CD8-positive, alpha-beta memory T cell (primary cell): ENCODE data around the gene EMP3. TPM values are rescaled to one million over a fixed set of nuclear protein-coding genes. Genes with fewer than 3 reads are reported as not detected.

Experiments used
- CTCF ChIA-PET: fragments of 350-600 bp; sonication (Branson Sonifier 250); formaldehyde crosslinking; loops from one replicate; lab custom pipeline; 2021; ENCODE audit warnings: antibody characterized with exemption; lab: Charles Lee
- POLR2A ChIA-PET: fragments of 350-600 bp; sonication (Branson Sonifier 250); formaldehyde crosslinking; loops from one replicate; lab custom pipeline; 2021; ENCODE audit warnings: antibody characterized with exemption; lab: Charles Lee
- DNase-seq, 5 donors: peaks; one replicate each; pipeline versions ENCODE4 v3.0.0 to v3.0.0-alpha.2; 2020 to 2022; ENCODE audit warnings: mixed read lengths in 1 of 5
- H3K27ac ChIP-seq: one replicate; pipeline ENCODE4 v1.7.0; 2013; ENCODE audit warnings: low read depth, mild to moderate bottlenecking, low read length, moderate library complexity
- H3K27me3 ChIP-seq: 2 replicates; pipeline ENCODE4 v1.7.0; 2013; ENCODE audit warnings: low read length, mild to moderate bottlenecking; ENCODE audit not compliant: insufficient read depth, poor library complexity, severe bottlenecking
- H3K36me3 ChIP-seq: 2 replicates; pipeline ENCODE4 v1.7.0; 2013; ENCODE audit warnings: mild to moderate bottlenecking, low read length, moderate library complexity; ENCODE audit not compliant: insufficient read depth
- H3K4me1 ChIP-seq: 2 replicates; pipeline ENCODE4 v1.7.0; 2013; ENCODE audit warnings: mild to moderate bottlenecking, low read length, moderate library complexity; ENCODE audit not compliant: insufficient read depth
- H3K4me3 ChIP-seq: 2 replicates; pipeline ENCODE4 v1.7.0; 2013; ENCODE audit warnings: mild to moderate bottlenecking, low read length
- H3K9me3 ChIP-seq: 2 replicates; pipeline ENCODE4 v1.7.0; 2013; ENCODE audit warnings: mild to moderate bottlenecking, low read length
- H3K27ac Mint-ChIP-seq, 8 donors: one replicate each; pipeline ENCODE4 v1.8.0; 2020 to 2021; ENCODE audit warnings: mixed read lengths in 8 of 8, mild to moderate bottlenecking in 6 of 8, inconsistent platforms in 3 of 8, moderate library complexity in 3 of 8
- H3K27me3 Mint-ChIP-seq, 2 donors: one replicate each; pipeline ENCODE4 v1.8.0; 2020 to 2021; ENCODE audit warnings: mixed read lengths in 2 of 2, mild to moderate bottlenecking in 1 of 2, moderate library complexity in 1 of 2
- H3K36me3 Mint-ChIP-seq, 3 donors: one replicate each; pipeline ENCODE4 v1.8.0; 2020 to 2021; ENCODE audit warnings: mixed read lengths in 3 of 3, inconsistent platforms in 1 of 3, mild to moderate bottlenecking in 1 of 3
- H3K4me1 Mint-ChIP-seq, 3 donors: one replicate each; pipeline ENCODE4 v1.8.0; 2020 to 2021; ENCODE audit warnings: mixed read lengths in 3 of 3, inconsistent platforms in 1 of 3, mild to moderate bottlenecking in 1 of 3
- H3K4me3 Mint-ChIP-seq, 7 donors: one replicate each; pipeline ENCODE4 v1.8.0; 2020 to 2021; ENCODE audit warnings: mixed read lengths in 7 of 7, mild to moderate bottlenecking in 6 of 7, moderate library complexity in 4 of 7, inconsistent platforms in 2 of 7
- H3K9me3 Mint-ChIP-seq, 5 donors: one replicate each; pipeline ENCODE4 v1.8.0; 2020 to 2022; ENCODE audit warnings: mixed read lengths in 5 of 5, mild to moderate bottlenecking in 3 of 5, moderate library complexity in 2 of 5, inconsistent platforms in 1 of 5
- polyA plus RNA-seq: library from polyadenylated mRNA; unstranded; fragments of 300-500 nt; fragmentation: Illumina TruSeq; gene quantifications from one replicate; pipeline ENCODE4 v1.2.3, GENCODE V29; 2021
- total RNA-seq, 2 experiments: library from RNA; stranded (reverse); gene quantifications; one replicate each; pipeline ENCODE4 v1.2.3, GENCODE V29; 2021

Gene EMP3
- total RNA-seq (100 to 1,000 TPM; 273 to 278 TPM), polyA plus RNA-seq (1,041 TPM)

- Mint-ChIP-seq H3K36me3 (peaks cover 8 to 51% (median 13%) of the 10 kb centered on the region in 3 donors), H3K4me1 (peaks cover 73 to 91% (median 80%) of the 10 kb centered on the region in 3 donors)
- POLR2A ChIA-PET = interaction anchor here (1.1 to 7.8 kb wide), 2 partner anchors 8 to 76 kb away, joined by 4 to 147 read pairs; no protein-coding TSS in a partner anchor
Observed at GRCh38 chr19:48325265-48325910, at the start of gene EMP3. Gene EMP3, plus strand, starts transcription at chr19:48325552. Its CDS starts 1,293 bp downstream, at chr19:48326845.

GRCh38 chr19:48279747-48280146 lies 45.6 kb upstream of the EMP3 start:
- no peak overlapping the region for H3K4me3 Mint-ChIP-seq
- DNase-seq = no peak
- no peak overlapping the region for H3K27ac Mint-ChIP-seq
- no peaks in the 10 kb centered on the region for H3K4me1 Mint-ChIP-seq
- CTCF ChIA-PET = interaction anchor here (0.9 kb wide), 1 partner anchor 34 kb away, joined by 3 read pairs; no protein-coding TSS in a partner anchor
- POLR2A ChIA-PET = interaction anchor here (0.6 kb wide), 1 partner anchor 188 kb away, joined by 5 read pairs; no protein-coding TSS in a partner anchor
- H3K36me3 Mint-ChIP-seq = peaks cover 0 to 5% (median 4%) of the 10 kb centered on the region in 3 donors
- peaks cover 4 to 11% of the 10 kb centered on the region in 2 donors for H3K27me3 Mint-ChIP-seq
- Histone ChIP-seq H3K36me3 (no peaks in the 10 kb centered on the region), H3K27me3 (no peaks in the 10 kb centered on the region), H3K9me3 (no peaks in the 10 kb centered on the region), H3K27ac (no peak overlapping the region), H3K4me3 (no peak overlapping the region), H3K4me1 (no peaks in the 10 kb centered on the region)
- peaks cover 0 to 8% (median 0%) of the 10 kb centered on the region in 5 donors for H3K9me3 Mint-ChIP-seq

More at GRCh38 chr19:48325265-48325910, at the start of gene EMP3:
- Histone ChIP-seq H3K27me3 (no peaks in the 10 kb centered on the region), H3K4me1 (peaks cover 76% of the 10 kb centered on the region), H3K36me3 (peaks cover 23% of the 10 kb centered on the region), H3K4me3 (peak within 1 kb of the TSS; percentile 96), H3K9me3 (no peaks in the 10 kb centered on the region), H3K27ac (peak within 1 kb of the TSS; percentile 98)
- H3K27ac Mint-ChIP-seq = peak within 1 kb of the TSS; percentile 96 to 100 (median 100)
- peak within 1 kb of the TSS; percentile 90 to 100 (median 95) for H3K4me3 Mint-ChIP-seq
- peaks cover 0 to 1% (median 0%) of the 10 kb centered on the region in 5 donors for H3K9me3 Mint-ChIP-seq
- CTCF ChIA-PET = interaction anchor here (1.0 to 12.9 kb wide), 2 partner anchors 8 to 66 kb away, joined by 3 to 288 read pairs; no protein-coding TSS in a partner anchor
- peak; percentile 79 to 90 (median 83) for DNase-seq
- no peaks in the 10 kb centered on the region for H3K27me3 Mint-ChIP-seq

- no peak overlapping the region for H3K27ac Mint-ChIP-seq
- H3K27ac ChIP-seq = no peak overlapping the region
- peaks cover 6 to 12% (median 11%) of the 10 kb centered on the region in 5 donors for H3K9me3 Mint-ChIP-seq
- no peaks in the 10 kb centered on the region for H3K9me3 ChIP-seq
- H3K4me3 Mint-ChIP-seq = no peak overlapping the region
- peaks cover 0 to 20% (median 6%) of the 10 kb centered on the region in 3 donors for H3K36me3 Mint-ChIP-seq
- no peaks in the 10 kb centered on the region for H3K36me3 ChIP-seq
- no peak for DNase-seq
- no peaks in the 10 kb centered on the region for H3K4me1 Mint-ChIP-seq
- ChIA-PET CTCF (no interaction called here), POLR2A (no interaction called here)
- H3K4me1 ChIP-seq = no peaks in the 10 kb centered on the region
- H3K27me3 Mint-ChIP-seq = peaks cover 1 to 32% of the 10 kb centered on the region in 2 donors
- no peaks in the 10 kb centered on the region for H3K27me3 ChIP-seq
- no peak overlapping the region for H3K4me3 ChIP-seq
Observed at GRCh38 chr19:48283908-48284307, 41.4 kb upstream of the EMP3 start.

GRCh38 chr19:48284896-48285295 lies 40.5 kb upstream of the EMP3 start:
- H3K9me3 ChIP-seq = no peaks in the 10 kb centered on the region
- DNase-seq = no peak
- no peak overlapping the region for H3K4me3 ChIP-seq
- no peaks in the 10 kb centered on the region for H3K4me1 ChIP-seq
- ChIA-PET POLR2A (no interaction called here), CTCF (no interaction called here)
- Mint-ChIP-seq H3K4me1 (no peaks in the 10 kb centered on the region), H3K9me3 (peaks cover 6 to 12% (median 11%) of the 10 kb centered on the region in 5 donors), H3K36me3 (peaks cover 0 to 20% (median 6%) of the 10 kb centered on the region in 3 donors), H3K27ac (peak overlapping the region in 1 of 8 donors; percentile 1), H3K27me3 (peaks cover 1 to 37% of the 10 kb centered on the region in 2 donors), H3K4me3 (peak overlapping the region in 1 of 7 donors; percentile 37)
- H3K27ac ChIP-seq = no peak overlapping the region
- no peaks in the 10 kb centered on the region for H3K27me3 ChIP-seq
- H3K36me3 ChIP-seq = no peaks in the 10 kb centered on the region

GRCh38 chr19:48287748-48288147 lies 37.6 kb upstream of the EMP3 start:
- no peak overlapping the region for H3K27ac ChIP-seq
- H3K27me3 ChIP-seq = no peaks in the 10 kb centered on the region
- peaks cover 9% of the 10 kb centered on the region for H3K4me1 ChIP-seq
- DNase-seq = no peak
- H3K9me3 ChIP-seq = no peaks in the 10 kb centered on the region
- ChIA-PET CTCF (interaction anchor here (0.6 to 2.0 kb wide), 2 partner anchors 21 to 1606 kb away, joined by 3 to 4 read pairs; no protein-coding TSS in a partner anchor), POLR2A (no interaction called here)
- Mint-ChIP-seq H3K4me1 (peaks cover 6 to 9% (median 6%) of the 10 kb centered on the region in 3 donors), H3K36me3 (peaks cover 0 to 20% (median 6%) of the 10 kb centered on the region in 3 donors), H3K27me3 (peaks cover 2 to 39% of the 10 kb centered on the region in 2 donors), H3K27ac (no peak overlapping the region), H3K9me3 (peaks cover 6 to 12% (median 11%) of the 10 kb centered on the region in 5 donors), H3K4me3 (no peak overlapping the region)
- no peak overlapping the region for H3K4me3 ChIP-seq
- H3K36me3 ChIP-seq = no peaks in the 10 kb centered on the region

GRCh38 chr19:48290401-48290770 lies 35.0 kb upstream of the EMP3 start:
- Histone ChIP-seq H3K27ac (no peak overlapping the region), H3K9me3 (no peaks in the 10 kb centered on the region), H3K27me3 (peaks cover 5% of the 10 kb centered on the region), H3K4me1 (peaks cover 9% of the 10 kb centered on the region), H3K36me3 (no peaks in the 10 kb centered on the region), H3K4me3 (no peak overlapping the region)
- Mint-ChIP-seq H3K36me3 (peaks cover 0 to 12% (median 4%) of the 10 kb centered on the region in 3 donors), H3K4me1 (peaks cover 6 to 9% (median 6%) of the 10 kb centered on the region in 3 donors), H3K4me3 (no peak overlapping the region), H3K9me3 (peaks cover 4 to 9% (median 5%) of the 10 kb centered on the region in 5 donors), H3K27me3 (peaks cover 3 to 37% of the 10 kb centered on the region in 2 donors), H3K27ac (no peak overlapping the region)
- no peak for DNase-seq
- CTCF ChIA-PET = interaction anchor here (0.8 to 1.7 kb wide), 5 partner anchors 17 to 33 kb away, joined by 3 to 8 read pairs (median 5); partner anchors contain the start of gene ZNF114
- POLR2A ChIA-PET = no interaction called here

GRCh38 chr19:48290771-48291488 lies 34.4 kb upstream of the EMP3 start:
- ChIA-PET CTCF (interaction anchor here (0.8 to 2.6 kb wide), 7 partner anchors 16 to 327 kb away, joined by 3 to 9 read pairs (median 5); partner anchors contain the start of gene ZNF114), POLR2A (no interaction called here)
- no peaks in the 10 kb centered on the region for H3K36me3 ChIP-seq

More at GRCh38 chr19:48290771-48291488, 34.4 kb upstream of the EMP3 start:
- Histone ChIP-seq H3K4me1 (peaks cover 9% of the 10 kb centered on the region), H3K4me3 (peak overlapping the region; percentile 73), H3K27me3 (peaks cover 5% of the 10 kb centered on the region), H3K27ac (no peak overlapping the region), H3K9me3 (no peaks in the 10 kb centered on the region)
- Mint-ChIP-seq H3K9me3 (peaks cover 4 to 9% (median 4%) of the 10 kb centered on the region in 5 donors), H3K4me3 (peak overlapping the region in 6 of 7 donors; percentile 74 to 84 (median 81)), H3K36me3 (peaks cover 0 to 10% (median 2%) of the 10 kb centered on the region in 3 donors), H3K4me1 (peaks cover 6 to 9% (median 6%) of the 10 kb centered on the region in 3 donors), H3K27me3 (peaks cover 2 to 36% of the 10 kb centered on the region in 2 donors), H3K27ac (peak overlapping the region in 2 of 8 donors; percentile 36 to 65)
- DNase-seq = peak; percentile 49 to 66 (median 56)
